Measurements from ENCODE around the gene CFB. TPM values are rescaled to one million over a fixed set of nuclear protein-coding genes. Genes with fewer than 3 reads are reported as not detected.

Gene CFB
- total and polyA plus RNA-seq, 9 of the 15 experiments (the other 6 are each of a cell fraction or from before 2014, with no cell fraction given): 0.08 to 0.91 (median 0.22) TPM; not detected in 4

- TF ChIP-seq, protein P1, sequence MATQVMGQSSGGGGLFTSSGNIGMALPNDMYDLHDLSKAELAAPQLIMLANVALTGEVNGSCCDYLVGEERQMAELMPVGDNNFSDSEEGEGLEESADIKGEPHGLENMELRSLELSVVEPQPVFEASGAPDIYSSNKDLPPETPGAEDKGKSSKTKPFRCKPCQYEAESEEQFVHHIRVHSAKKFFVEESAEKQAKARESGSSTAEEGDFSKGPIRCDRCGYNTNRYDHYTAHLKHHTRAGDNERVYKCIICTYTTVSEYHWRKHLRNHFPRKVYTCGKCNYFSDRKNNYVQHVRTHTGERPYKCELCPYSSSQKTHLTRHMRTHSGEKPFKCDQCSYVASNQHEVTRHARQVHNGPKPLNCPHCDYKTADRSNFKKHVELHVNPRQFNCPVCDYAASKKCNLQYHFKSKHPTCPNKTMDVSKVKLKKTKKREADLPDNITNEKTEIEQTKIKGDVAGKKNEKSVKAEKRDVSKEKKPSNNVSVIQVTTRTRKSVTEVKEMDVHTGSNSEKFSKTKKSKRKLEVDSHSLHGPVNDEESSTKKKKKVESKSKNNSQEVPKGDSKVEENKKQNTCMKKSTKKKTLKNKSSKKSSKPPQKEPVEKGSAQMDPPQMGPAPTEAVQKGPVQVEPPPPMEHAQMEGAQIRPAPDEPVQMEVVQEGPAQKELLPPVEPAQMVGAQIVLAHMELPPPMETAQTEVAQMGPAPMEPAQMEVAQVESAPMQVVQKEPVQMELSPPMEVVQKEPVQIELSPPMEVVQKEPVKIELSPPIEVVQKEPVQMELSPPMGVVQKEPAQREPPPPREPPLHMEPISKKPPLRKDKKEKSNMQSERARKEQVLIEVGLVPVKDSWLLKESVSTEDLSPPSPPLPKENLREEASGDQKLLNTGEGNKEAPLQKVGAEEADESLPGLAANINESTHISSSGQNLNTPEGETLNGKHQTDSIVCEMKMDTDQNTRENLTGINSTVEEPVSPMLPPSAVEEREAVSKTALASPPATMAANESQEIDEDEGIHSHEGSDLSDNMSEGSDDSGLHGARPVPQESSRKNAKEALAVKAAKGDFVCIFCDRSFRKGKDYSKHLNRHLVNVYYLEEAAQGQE (IDR thresholded peaks at IDR 0.05; ENCODE audit: borderline replicate concordance): peak; percentile 15; the same call in 1 of the 2 replicates
- TF ChIP-seq, protein P1 (CRISPR knock-in tag; IDR thresholded peaks at IDR 0.05; ENCODE audit: low read depth): no peak
- TF ChIP-seq, protein P2, sequence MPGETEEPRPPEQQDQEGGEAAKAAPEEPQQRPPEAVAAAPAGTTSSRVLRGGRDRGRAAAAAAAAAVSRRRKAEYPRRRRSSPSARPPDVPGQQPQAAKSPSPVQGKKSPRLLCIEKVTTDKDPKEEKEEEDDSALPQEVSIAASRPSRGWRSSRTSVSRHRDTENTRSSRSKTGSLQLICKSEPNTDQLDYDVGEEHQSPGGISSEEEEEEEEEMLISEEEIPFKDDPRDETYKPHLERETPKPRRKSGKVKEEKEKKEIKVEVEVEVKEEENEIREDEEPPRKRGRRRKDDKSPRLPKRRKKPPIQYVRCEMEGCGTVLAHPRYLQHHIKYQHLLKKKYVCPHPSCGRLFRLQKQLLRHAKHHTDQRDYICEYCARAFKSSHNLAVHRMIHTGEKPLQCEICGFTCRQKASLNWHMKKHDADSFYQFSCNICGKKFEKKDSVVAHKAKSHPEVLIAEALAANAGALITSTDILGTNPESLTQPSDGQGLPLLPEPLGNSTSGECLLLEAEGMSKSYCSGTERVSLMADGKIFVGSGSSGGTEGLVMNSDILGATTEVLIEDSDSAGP (CRISPR knock-in tag; IDR thresholded peaks at IDR 0.05): no peak
- TF ChIP-seq ETS2 (tag; IDR thresholded peaks at IDR 0.05; ENCODE audit: borderline replicate concordance, poor library complexity, severe bottlenecking) (no peak), ZNF165 (CRISPR knock-in tag; IDR thresholded peaks at IDR 0.05; ENCODE audit: borderline replicate concordance) (no peak), MCM3 (IDR thresholded peaks at IDR 0.05) (no peak)
- TF ChIP-seq, protein P3, sequence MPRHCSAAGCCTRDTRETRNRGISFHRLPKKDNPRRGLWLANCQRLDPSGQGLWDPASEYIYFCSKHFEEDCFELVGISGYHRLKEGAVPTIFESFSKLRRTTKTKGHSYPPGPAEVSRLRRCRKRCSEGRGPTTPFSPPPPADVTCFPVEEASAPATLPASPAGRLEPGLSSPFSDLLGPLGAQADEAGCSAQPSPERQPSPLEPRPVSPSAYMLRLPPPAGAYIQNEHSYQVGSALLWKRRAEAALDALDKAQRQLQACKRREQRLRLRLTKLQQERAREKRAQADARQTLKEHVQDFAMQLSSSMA (CRISPR knock-in tag; IDR thresholded peaks at IDR 0.05): no peak
These were observed 17.3 kb upstream of the CFB start (continued) for GRCh38 chr6:31928672-31928939.
